BLaER1 (cell line): ENCODE results near the gene SCARF2.

Experiments
- H3K27ac ChIP-seq: shearing (Covaris generic); formaldehyde crosslinking; 2 replicates; pipeline ENCODE4 v1.8.1; 2022
- H3K27me3 ChIP-seq: shearing (Covaris generic); formaldehyde crosslinking; 2 replicates; pipeline ENCODE4 v1.8.1; 2022
- H3K36me3 ChIP-seq: shearing (Covaris generic); formaldehyde crosslinking; 2 replicates; pipeline ENCODE4 v1.8.1; 2022
- H3K4me1 ChIP-seq: shearing (Covaris generic); formaldehyde crosslinking; 2 replicates; pipeline ENCODE4 v1.8.1; 2022
- H3K4me2 ChIP-seq: shearing (Covaris generic); formaldehyde crosslinking; 2 replicates; pipeline ENCODE4 v1.8.1; 2022
- H3K4me3 ChIP-seq: shearing (Covaris generic); formaldehyde crosslinking; 2 replicates; pipeline ENCODE4 v1.8.1; 2022
- H3K9ac ChIP-seq: shearing (Covaris generic); formaldehyde crosslinking; 2 replicates; pipeline ENCODE4 v1.8.1; 2022
- H3K9me3 ChIP-seq: shearing (Covaris generic); formaldehyde crosslinking; 2 replicates; pipeline ENCODE4 v1.8.1; 2022
- H4K20me1 ChIP-seq: shearing (Covaris generic); formaldehyde crosslinking; 2 replicates; pipeline ENCODE4 v1.8.1; 2022
- Cebpa-rat ChIP-seq: shearing (Covaris generic); IDR thresholded peaks from 2 replicates; pipeline ENCODE4 v1.8.1; 2022

SCARF2 gene

DNA sequence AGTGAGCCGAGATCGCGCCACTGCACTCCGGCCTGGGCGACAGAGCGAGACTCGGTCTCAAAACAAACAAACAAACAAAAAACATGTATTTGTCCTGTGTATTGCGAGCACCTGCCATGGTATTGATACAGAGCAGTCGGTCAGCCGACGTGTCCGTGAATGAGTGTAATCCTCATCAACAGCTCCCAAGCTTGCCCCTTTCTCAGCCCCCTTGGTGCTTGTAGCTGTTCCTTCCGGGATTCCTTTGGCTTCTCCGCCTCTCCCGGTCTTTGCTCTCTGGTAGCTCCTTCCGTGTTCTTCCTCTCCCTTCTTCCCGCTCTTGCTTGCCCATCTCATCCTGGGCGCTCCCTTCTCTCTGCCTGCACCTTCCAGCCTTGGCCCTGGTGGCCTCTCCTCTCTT, 32.7 kb downstream of the SCARF2 start:
- TF ChIP-seq Cebpa-rat, result no peak
- Histone ChIP-seq H3K4me1 (peaks cover 42% of the 10 kb centered on the region), H3K9ac (no peak overlapping the region), H4K20me1 (peaks cover 68% of the 10 kb centered on the region), H3K27ac (no peak overlapping the region), H3K9me3 (no peaks in the 10 kb centered on the region), H3K36me3 (peaks cover 83% of the 10 kb centered on the region), H3K4me3 (no peak overlapping the region), H3K4me2 (0 out of 2 replicates have a peak overlapping the region, but pooled peaks have one; percentile 59), H3K27me3 (no peaks in the 10 kb centered on the region)

DNA sequence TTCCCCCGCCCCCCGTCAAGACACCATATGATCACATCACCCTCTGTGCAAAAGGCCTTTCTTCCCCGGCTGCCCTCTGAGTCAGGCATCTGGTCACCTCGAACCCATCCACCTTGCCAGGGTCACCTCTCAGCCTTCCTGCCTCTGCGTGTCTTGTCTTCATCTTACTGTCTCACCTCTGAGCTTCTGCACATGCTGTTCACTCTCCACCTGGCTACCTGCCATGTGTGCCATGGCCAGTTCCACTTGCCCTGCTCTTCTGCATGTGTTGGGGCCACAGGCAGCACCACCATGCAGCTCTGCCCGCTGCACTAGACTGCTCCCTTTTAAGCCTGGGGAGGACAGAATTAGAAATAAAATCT, 33.9 kb downstream of the SCARF2 start:
- Histone ChIP-seq H3K27me3 (no peaks in the 10 kb centered on the region), H3K9me3 (no peaks in the 10 kb centered on the region), H4K20me1 (peaks cover 79% of the 10 kb centered on the region), H3K4me2 (no peak overlapping the region), H3K4me1 (peaks cover 44% of the 10 kb centered on the region), H3K27ac (no peak overlapping the region), H3K4me3 (no peak overlapping the region), H3K36me3 (peaks cover 80% of the 10 kb centered on the region), H3K9ac (no peak overlapping the region)
- no peak for TF ChIP-seq Cebpa-rat

DNA sequence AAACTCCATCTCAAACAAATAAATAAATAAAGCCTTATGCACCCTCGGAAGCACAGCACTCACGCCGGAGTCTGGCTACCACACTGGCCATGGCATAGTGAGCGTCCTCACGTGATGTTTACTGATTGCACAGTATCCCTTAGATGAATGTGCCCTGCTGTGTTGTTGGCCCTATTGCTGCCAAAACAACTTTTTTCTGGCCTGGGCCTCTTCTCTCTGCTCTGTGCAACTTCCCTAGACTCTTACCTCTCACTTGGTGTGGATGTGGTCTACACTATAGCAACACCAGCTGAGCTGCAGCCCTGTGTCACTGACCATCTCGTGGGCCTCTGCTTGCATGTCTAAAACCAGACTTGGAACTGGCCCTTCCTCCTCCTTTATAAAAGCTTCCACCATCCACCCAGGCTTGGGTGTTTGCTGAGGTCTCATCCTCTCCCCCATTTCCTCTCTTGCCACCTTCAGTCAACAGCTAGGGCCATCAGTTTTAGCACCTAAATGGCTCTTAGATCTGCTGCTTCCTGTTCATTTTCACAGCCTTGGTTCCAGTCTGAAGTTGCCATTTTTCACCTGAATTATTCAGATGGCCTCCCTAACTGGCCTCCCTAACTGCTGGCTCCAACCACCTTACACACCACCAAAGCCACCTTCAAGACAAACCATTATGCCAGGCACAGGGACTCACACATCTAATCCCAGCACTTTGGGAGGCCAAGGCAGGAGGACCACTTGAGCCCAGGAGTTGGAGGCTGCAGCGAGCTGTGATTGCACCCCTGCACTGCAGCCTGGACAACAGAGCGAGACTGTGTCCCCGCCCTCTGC, 34.5 kb downstream of the SCARF2 start:
- Histone ChIP-seq H3K4me3 (no peak overlapping the region), H3K4me1 (peaks cover 44% of the 10 kb centered on the region), H3K27ac (no peak overlapping the region), H3K9ac (no peak overlapping the region), H3K27me3 (no peaks in the 10 kb centered on the region), H3K36me3 (peaks cover 79% of the 10 kb centered on the region), H3K4me2 (no peak overlapping the region), H3K9me3 (no peaks in the 10 kb centered on the region), H4K20me1 (peaks cover 85% of the 10 kb centered on the region)
- no peak for TF ChIP-seq Cebpa-rat

DNA sequence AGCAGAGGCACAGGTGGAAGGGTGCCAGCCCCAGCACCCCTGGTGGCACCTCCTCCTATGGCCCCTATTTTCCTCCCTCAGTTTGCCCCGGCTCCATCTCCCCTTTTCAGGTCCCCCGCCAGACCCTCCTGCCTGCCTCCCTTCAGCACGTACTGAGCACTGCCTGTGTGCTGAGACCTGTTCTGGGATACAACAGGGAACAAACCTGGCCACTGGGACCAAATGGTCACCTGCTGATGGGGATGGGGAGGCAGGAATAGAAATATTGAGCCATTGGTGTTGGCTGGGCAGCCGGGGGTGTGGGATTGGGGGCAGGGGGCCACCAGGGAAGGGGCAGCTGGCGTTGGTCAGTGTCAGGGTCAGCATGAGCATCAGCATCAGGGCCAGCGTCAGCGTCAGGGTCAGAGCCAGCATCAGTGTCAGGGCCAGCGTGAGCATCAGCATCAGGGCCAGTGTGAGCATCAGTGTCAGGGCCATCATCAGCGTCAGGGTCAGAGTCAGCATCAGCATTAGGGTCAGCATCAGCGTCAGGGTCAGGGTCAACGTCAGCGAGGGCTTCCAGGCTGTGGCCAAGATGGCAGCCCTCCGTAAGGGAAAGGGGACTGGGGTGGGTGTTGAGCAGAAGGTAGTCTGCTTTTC, 36.1 kb downstream of the SCARF2 start:
- Histone ChIP-seq H3K36me3 (peaks cover 64% of the 10 kb centered on the region), H3K4me1 (peaks cover 44% of the 10 kb centered on the region), H3K4me3 (no peak overlapping the region), H4K20me1 (peaks cover 85% of the 10 kb centered on the region), H3K9me3 (no peaks in the 10 kb centered on the region), H3K4me2 (peak overlapping the region; percentile 52), H3K27me3 (no peaks in the 10 kb centered on the region), H3K27ac (no peak overlapping the region), H3K9ac (no peak overlapping the region)
- TF ChIP-seq Cebpa-rat, result no peak

DNA sequence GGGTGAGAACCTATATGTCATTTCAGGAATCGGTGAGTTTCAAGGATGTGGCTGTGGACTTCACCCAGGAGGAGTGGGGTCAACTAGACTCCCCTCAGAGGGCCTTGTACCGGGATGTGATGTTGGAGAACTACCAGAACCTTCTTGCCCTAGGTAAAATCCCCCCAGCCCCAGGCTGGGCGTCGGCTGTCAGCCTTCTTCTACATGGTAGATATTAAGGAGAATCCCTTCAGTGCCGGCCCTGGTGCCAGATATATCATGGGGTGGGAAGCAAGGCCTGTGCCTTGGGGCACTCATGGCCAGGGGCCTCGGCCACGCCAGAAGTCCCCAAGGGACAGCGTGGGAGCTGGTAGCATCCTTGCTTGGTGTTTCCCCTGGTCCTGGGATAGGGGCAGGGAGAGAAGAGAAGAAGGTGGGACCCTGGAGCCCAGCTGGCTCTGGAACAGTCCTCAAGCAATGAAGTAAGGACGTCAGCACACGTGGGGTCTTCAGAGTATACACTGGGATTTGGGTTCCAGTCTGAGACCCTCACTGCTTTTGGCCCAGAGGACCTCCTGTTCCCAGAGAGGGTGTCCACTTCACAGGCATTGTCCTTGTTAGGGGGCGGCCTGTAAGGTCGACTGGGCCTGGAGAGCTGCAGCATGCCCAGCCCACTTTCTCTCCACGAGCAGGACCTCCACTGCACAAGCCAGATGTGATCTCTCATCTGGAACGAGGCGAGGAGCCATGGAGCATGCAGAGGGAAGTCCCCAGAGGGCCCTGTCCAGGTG, 36.8 kb downstream of the SCARF2 start:
- H4K20me1 ChIP-seq, result peaks cover 85% of the 10 kb centered on the region
- H3K4me1 ChIP-seq, result peaks cover 44% of the 10 kb centered on the region
- no peak for TF ChIP-seq Cebpa-rat
- H3K4me2 ChIP-seq, result peak overlapping the region; percentile 52
- no peaks in the 10 kb centered on the region for H3K9me3 ChIP-seq
- H3K27me3 ChIP-seq, result no peaks in the 10 kb centered on the region
- no peak overlapping the region for H3K4me3 ChIP-seq
- H3K36me3 ChIP-seq, result peaks cover 57% of the 10 kb centered on the region
- peak overlapping the region; percentile 11; the same call in 1 of the 2 replicates for H3K9ac ChIP-seq
- no peak overlapping the region for H3K27ac ChIP-seq

DNA sequence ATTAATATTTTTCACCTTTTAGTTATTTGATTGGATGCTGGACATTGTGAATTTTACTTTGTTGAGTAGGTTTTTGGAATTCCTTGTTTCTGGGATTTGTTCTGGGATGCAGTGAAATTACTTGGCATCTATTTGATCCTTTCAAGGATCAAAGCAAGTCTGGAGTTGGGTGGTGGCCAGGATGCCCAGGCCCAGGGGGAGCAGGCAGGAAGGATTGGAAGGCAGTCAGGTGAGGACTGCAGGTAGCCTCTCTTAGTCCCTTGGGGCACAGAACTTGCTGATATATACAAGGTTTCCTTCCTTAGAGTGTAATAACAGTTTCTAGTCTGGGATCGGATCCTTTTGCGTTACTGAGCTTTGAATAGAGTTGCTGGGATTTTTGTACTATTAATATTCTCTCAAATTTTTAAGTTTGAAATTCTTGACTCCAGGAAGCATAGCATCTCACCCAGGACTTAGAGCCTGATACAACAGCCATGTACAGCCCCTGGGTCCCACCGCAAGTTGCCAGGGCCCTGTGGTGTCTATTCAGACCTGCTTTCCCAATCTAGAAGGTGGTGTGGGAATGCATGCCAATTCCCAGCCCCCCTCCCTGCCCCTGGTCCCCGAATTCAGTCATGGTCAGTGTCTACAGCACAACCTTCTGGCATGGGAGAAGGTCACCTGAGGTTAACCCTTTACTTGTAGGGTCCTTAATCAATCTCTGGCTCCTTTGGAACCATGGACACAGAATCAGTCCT, 37.6 kb downstream of the SCARF2 start:
- no peak for TF ChIP-seq Cebpa-rat
- 0 out of 2 replicates have a peak overlapping the region, but pooled peaks have one; percentile 11 for H3K9ac ChIP-seq

DNA sequence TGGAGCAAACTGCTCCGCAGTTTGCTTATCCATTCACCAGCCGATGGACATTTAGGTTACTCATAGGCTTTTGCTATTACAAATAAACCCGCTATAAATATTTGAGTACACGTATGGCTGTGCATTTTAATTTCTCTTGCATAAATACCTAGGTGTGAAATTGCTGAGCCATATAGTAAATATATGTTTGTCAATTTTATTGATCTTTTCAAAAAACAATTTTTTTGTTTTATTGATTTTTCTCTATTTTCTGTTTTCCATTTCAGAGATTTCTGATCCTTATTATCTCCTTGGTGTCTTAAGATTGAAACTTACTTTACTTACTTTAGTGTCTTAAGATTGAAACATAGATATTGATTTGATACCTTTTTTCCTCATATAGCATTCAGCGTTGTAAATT, 39.2 kb downstream of the SCARF2 start:
- peaks cover 33% of the 10 kb centered on the region for H3K36me3 ChIP-seq
- peaks cover 78% of the 10 kb centered on the region for H4K20me1 ChIP-seq
- H3K9me3 ChIP-seq, result no peaks in the 10 kb centered on the region
- H3K9ac ChIP-seq, result no peak overlapping the region
- no peak overlapping the region for H3K4me3 ChIP-seq
- no peak for TF ChIP-seq Cebpa-rat
- no peaks in the 10 kb centered on the region for H3K27me3 ChIP-seq
- no peak overlapping the region for H3K27ac ChIP-seq
- no peak overlapping the region for H3K4me2 ChIP-seq
- H3K4me1 ChIP-seq, result peaks cover 51% of the 10 kb centered on the region

More for the DNA sequence above, 37.6 kb downstream of the SCARF2 start:
- H4K20me1 ChIP-seq, result peaks cover 85% of the 10 kb centered on the region
- peak overlapping the region; percentile 52; the same call in 1 of the 2 replicates for H3K4me2 ChIP-seq
- H3K4me3 ChIP-seq, result no peak overlapping the region
- no peaks in the 10 kb centered on the region for H3K27me3 ChIP-seq
- peaks cover 50% of the 10 kb centered on the region for H3K36me3 ChIP-seq
- no peaks in the 10 kb centered on the region for H3K9me3 ChIP-seq
- H3K27ac ChIP-seq, result no peak overlapping the region
- peaks cover 44% of the 10 kb centered on the region for H3K4me1 ChIP-seq

DNA sequence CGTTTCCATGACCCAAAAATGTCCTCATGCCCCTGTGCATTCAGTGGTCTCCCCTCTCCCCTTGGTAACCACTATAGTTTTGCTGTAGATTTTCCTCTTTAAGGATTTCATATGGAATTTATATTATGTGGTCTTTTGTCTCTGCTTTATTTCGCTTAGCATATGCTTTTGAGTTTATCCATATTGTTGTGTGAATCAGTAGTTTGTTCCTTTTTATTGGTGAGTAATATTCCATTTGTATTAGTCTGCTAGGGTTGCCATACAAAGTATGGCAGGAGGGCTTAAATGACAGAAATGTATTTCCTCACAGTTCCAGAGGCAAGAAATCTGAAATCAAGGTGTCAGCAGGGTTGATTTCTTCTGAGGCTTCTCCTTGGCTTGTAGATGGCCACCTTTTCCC, 40.1 kb downstream of the SCARF2 start:
- TF ChIP-seq Cebpa-rat, result no peak
- Histone ChIP-seq H4K20me1 (peaks cover 72% of the 10 kb centered on the region), H3K36me3 (peaks cover 24% of the 10 kb centered on the region; the same call in 1 of the 2 replicates), H3K9me3 (no peaks in the 10 kb centered on the region), H3K4me2 (peak overlapping the region; percentile 98), H3K4me3 (no peak overlapping the region), H3K4me1 (peaks cover 56% of the 10 kb centered on the region), H3K9ac (no peak overlapping the region), H3K27me3 (no peaks in the 10 kb centered on the region), H3K27ac (no peak overlapping the region)

DNA sequence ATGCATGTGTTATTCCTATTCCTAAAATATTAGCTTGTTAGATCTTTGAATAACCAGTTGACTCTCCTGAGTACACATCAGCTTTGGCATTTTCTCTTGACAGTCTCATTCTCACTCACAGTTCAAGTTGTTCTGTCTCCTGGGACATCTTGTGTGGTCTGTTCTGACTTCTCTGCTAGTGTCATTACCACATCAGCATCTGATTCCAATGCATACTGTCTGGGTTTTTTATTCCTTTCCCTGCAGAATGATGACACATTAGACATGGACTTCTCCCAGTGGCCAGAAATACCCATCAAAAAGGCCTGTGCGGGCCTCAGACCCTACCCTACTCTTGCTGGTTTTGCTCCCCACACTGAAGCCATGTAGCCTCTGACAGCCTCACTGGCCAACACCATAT, 41.0 kb downstream of the SCARF2 start:
- Histone ChIP-seq H4K20me1 (peaks cover 72% of the 10 kb centered on the region), H3K9ac (no peak overlapping the region), H3K4me3 (no peak overlapping the region), H3K4me2 (peak overlapping the region; percentile 98), H3K36me3 (peaks cover 16% of the 10 kb centered on the region; the same call in 1 of the 2 replicates), H3K4me1 (peaks cover 56% of the 10 kb centered on the region), H3K27me3 (no peaks in the 10 kb centered on the region), H3K9me3 (no peaks in the 10 kb centered on the region), H3K27ac (no peak overlapping the region)
- no peak for TF ChIP-seq Cebpa-rat
